Panc1 (cell line): ENCODE data around the gene ITPA.

Experiments
- POLR2AphosphoS5 ChIP-seq: IDR thresholded peaks from 2 replicates; pipeline ENCODE4 v1.6.1; 2012; ENCODE audit warnings: mild to moderate bottlenecking, low read depth, low read length, moderate library complexity
- TCF7L2 ChIP-seq: IDR thresholded peaks from 2 replicates; pipeline ENCODE4 v1.6.1; 2011; ENCODE audit warnings: mild to moderate bottlenecking, low read depth, low read length, inconsistent platforms
- TF ChIP-seq, protein P1 (sequence below): fragments of 450-650 bp; IDR thresholded peaks from 2 replicates; pipeline ENCODE4 v1.5.1; 2017; ENCODE audit warnings: mild to moderate bottlenecking

DNA sequence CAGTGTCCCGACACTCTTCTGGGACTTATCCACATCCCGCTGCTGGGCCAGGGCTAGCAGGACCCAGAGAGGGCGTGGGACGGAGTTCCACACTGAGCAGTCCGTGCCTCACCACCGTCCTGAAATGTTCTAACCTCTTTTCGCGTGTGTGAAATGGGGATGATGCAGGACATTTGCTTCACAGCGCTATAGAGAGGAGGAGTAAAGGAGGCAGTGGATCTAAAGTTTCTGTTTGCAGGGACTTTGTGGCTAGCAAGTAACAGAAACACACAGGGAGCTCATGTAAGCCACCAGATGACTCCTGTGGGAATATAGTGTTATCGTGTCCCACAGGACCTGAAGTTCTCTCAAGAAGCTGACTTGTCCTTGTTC lies 634 bp downstream of the ITPA start:
- TF ChIP-seq TCF7L2 (no peak), POLR2AphosphoS5 (no peak; the same call in none of the 2 replicates)
- TF ChIP-seq, protein P1, sequence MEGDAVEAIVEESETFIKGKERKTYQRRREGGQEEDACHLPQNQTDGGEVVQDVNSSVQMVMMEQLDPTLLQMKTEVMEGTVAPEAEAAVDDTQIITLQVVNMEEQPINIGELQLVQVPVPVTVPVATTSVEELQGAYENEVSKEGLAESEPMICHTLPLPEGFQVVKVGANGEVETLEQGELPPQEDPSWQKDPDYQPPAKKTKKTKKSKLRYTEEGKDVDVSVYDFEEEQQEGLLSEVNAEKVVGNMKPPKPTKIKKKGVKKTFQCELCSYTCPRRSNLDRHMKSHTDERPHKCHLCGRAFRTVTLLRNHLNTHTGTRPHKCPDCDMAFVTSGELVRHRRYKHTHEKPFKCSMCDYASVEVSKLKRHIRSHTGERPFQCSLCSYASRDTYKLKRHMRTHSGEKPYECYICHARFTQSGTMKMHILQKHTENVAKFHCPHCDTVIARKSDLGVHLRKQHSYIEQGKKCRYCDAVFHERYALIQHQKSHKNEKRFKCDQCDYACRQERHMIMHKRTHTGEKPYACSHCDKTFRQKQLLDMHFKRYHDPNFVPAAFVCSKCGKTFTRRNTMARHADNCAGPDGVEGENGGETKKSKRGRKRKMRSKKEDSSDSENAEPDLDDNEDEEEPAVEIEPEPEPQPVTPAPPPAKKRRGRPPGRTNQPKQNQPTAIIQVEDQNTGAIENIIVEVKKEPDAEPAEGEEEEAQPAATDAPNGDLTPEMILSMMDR, result no peak
